ENCODE results near the gene CXCL17.
A peak's percentile ranks its signal among the peaks of the same experiment; 100 is the strongest.

DNA sequence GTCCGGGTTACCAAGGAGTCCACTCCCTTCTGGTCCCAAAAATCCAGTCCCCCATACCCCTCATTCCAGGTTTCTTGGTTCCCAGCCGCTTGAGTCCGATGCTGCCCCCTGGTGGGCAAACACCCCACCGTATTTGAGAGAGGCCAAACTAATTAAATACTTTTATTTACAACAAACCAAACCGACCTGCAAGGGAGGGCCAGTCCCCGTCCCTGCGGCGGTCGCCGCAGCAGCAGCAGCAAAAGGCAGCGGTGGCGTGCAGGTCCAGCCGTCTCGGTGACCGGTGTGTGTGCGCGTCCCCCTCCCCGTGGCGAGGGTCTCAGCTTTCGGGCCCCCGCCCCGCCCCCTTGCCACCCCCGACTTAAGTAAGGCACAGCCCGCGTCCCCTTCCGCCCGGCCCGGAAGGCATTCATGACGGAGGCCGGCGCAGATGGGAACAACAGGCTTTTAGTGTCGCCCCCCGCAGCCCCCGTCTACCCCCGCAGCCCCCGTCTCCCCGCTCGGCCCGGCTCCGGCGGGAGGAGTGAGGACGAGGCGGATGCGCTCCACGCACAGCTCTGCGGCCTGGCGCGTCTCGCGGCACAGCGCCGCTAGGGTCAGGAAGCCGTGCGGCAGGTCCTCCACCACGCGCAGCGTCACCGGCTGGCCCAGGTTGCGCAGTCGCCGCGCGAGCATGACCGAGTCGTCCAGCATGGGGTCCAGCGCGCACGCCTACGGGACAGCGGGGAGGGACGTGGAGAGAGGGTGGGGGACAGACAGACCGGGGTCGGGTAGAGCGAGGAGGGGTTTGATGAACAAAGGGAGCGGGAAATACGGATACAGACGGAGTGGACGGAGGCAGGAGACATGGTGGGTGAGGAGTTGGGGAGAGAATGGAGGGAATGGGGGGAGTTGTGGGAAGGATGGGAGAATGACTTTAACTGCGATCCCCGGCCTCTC lies 41.1 kb downstream of the CXCL17 start:
- TF ChIP-seq POLR2AphosphoS5 (IDR thresholded peaks at IDR 0.05), result no peak
- TF ChIP-seq, protein P1, sequence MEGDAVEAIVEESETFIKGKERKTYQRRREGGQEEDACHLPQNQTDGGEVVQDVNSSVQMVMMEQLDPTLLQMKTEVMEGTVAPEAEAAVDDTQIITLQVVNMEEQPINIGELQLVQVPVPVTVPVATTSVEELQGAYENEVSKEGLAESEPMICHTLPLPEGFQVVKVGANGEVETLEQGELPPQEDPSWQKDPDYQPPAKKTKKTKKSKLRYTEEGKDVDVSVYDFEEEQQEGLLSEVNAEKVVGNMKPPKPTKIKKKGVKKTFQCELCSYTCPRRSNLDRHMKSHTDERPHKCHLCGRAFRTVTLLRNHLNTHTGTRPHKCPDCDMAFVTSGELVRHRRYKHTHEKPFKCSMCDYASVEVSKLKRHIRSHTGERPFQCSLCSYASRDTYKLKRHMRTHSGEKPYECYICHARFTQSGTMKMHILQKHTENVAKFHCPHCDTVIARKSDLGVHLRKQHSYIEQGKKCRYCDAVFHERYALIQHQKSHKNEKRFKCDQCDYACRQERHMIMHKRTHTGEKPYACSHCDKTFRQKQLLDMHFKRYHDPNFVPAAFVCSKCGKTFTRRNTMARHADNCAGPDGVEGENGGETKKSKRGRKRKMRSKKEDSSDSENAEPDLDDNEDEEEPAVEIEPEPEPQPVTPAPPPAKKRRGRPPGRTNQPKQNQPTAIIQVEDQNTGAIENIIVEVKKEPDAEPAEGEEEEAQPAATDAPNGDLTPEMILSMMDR (IDR thresholded peaks at IDR 0.05), result peak; percentile 69 to 71

Data from suprapubic skin (tissue), 3 donors.